ENCODE results near the gene SCNN1B.
"Not testable (repeated sequence)": the region's sequence is repeated elsewhere in the genome, so short reads cannot be mapped to it uniquely, and the experiment has no call there.

SCNN1B gene

GRCh38 chr16:23397464-23397863, 95.4 kb downstream of the SCNN1B start:
- Histone ChIP-seq H3K4me2 (ENCODE audit: low read length) (no peak overlapping the region), H3K4me1 (ENCODE audit: low read length) (no peaks in the 10 kb centered on the region), H3K36me3 (replicated peaks; ENCODE audit: low read depth, low read length) (peaks cover 6% of the 10 kb centered on the region), H4K20me1 (ENCODE audit: insufficient read depth, low read length) (no peaks in the 10 kb centered on the region), H3K9ac (ENCODE audit: low read length) (no peak overlapping the region), H2AFZ (ENCODE audit: low read depth, low read length) (no peak overlapping the region), H3K79me2 (ENCODE audit: low read length) (no peaks in the 10 kb centered on the region), H3K27ac (ENCODE audit: low read length) (no peak overlapping the region), H3K4me3 (ENCODE audit: low read length) (no peak overlapping the region), H3K9me3 (ENCODE audit: insufficient read depth, low read length) (no peaks in the 10 kb centered on the region), H3K27me3 (ENCODE audit: low read depth, low read length) (no peaks in the 10 kb centered on the region)
- TF ChIP-seq EZH2phosphoT487 (IDR thresholded peaks at IDR 0.05; ENCODE audit: low read depth) (no peak), CTCF (IDR thresholded peaks at IDR 0.05; ENCODE audit: low read depth, low read length) (no peak)

GRCh38 chr16:23398987-23399805, 97.1 kb downstream of the SCNN1B start:
- TF ChIP-seq EZH2phosphoT487 (IDR thresholded peaks at IDR 0.05; ENCODE audit: low read depth) = no peak
- TF ChIP-seq CTCF (IDR thresholded peaks at IDR 0.05; ENCODE audit: low read depth, low read length) = no peak
- no peak overlapping the region for H3K9ac ChIP-seq (ENCODE audit: low read length)
- H3K27ac ChIP-seq (ENCODE audit: low read length) = no peak overlapping the region

GRCh38 chr16:23400447-23400846, 98.3 kb downstream of the SCNN1B start:
- not testable (repeated sequence) for H3K27me3 ChIP-seq (ENCODE audit: low read depth, low read length); H3K4me2 ChIP-seq (ENCODE audit: low read length); H3K4me3 ChIP-seq (ENCODE audit: low read length); H3K9me3 ChIP-seq (ENCODE audit: insufficient read depth, low read length); H3K27ac ChIP-seq (ENCODE audit: low read length); H3K9ac ChIP-seq (ENCODE audit: low read length); H3K4me1 ChIP-seq (ENCODE audit: low read length); H3K79me2 ChIP-seq (ENCODE audit: low read length); H2AFZ ChIP-seq (ENCODE audit: low read depth, low read length); H4K20me1 ChIP-seq (ENCODE audit: insufficient read depth, low read length)
- H3K36me3 ChIP-seq (replicated peaks; ENCODE audit: low read depth, low read length) = peaks cover 16% of the 10 kb centered on the region

More at GRCh38 chr16:23398987-23399805, 97.1 kb downstream of the SCNN1B start:
- Histone ChIP-seq H3K36me3 (replicated peaks; ENCODE audit: low read depth, low read length) (peaks cover 14% of the 10 kb centered on the region), H3K9me3 (ENCODE audit: insufficient read depth, low read length) (no peaks in the 10 kb centered on the region), H3K4me2 (ENCODE audit: low read length) (no peak overlapping the region), H3K4me3 (ENCODE audit: low read length) (no peak overlapping the region), H4K20me1 (ENCODE audit: insufficient read depth, low read length) (no peaks in the 10 kb centered on the region), H3K4me1 (ENCODE audit: low read length) (no peaks in the 10 kb centered on the region), H3K27me3 (ENCODE audit: low read depth, low read length) (no peaks in the 10 kb centered on the region), H3K79me2 (ENCODE audit: low read length) (no peaks in the 10 kb centered on the region), H2AFZ (ENCODE audit: low read depth, low read length) (no peak overlapping the region)

- no peaks in the 10 kb centered on the region for H3K79me2 ChIP-seq (ENCODE audit: low read length)
- H3K4me2 ChIP-seq (ENCODE audit: low read length) = no peak overlapping the region
- no peak overlapping the region for H3K4me3 ChIP-seq (ENCODE audit: low read length)
- no peak overlapping the region for H3K27ac ChIP-seq (ENCODE audit: low read length)
- H3K36me3 ChIP-seq (replicated peaks; ENCODE audit: low read depth, low read length) = peaks cover 15% of the 10 kb centered on the region
- H3K27me3 ChIP-seq (ENCODE audit: low read depth, low read length) = no peaks in the 10 kb centered on the region
- no peak for TF ChIP-seq CTCF (IDR thresholded peaks at IDR 0.05; ENCODE audit: low read depth, low read length)
- no peak overlapping the region for H2AFZ ChIP-seq (ENCODE audit: low read depth, low read length)
- H3K9ac ChIP-seq (ENCODE audit: low read length) = no peak overlapping the region
- no peaks in the 10 kb centered on the region for H4K20me1 ChIP-seq (ENCODE audit: insufficient read depth, low read length)
- no peaks in the 10 kb centered on the region for H3K4me1 ChIP-seq (ENCODE audit: low read length)
- no peaks in the 10 kb centered on the region for H3K9me3 ChIP-seq (ENCODE audit: insufficient read depth, low read length)
Measured at GRCh38 chr16:23401139-23401538, 99.0 kb downstream of the SCNN1B start.

All from OCI-LY3 (cell line).